Measurements from ENCODE around the gene IKZF4.
"Not testable (repeated sequence)": the region's sequence is repeated elsewhere in the genome, so short reads cannot be mapped to it uniquely, and the experiment has no call there.

IKZF4 gene

GRCh38 chr12:56020423-56021184, at the start of gene IKZF4:
Gene IKZF4 (plus strand): TSS chr12:56021043. CDS start chr12:56021494, 451 bp downstream.
- no peak for DNase-seq

DNA sequence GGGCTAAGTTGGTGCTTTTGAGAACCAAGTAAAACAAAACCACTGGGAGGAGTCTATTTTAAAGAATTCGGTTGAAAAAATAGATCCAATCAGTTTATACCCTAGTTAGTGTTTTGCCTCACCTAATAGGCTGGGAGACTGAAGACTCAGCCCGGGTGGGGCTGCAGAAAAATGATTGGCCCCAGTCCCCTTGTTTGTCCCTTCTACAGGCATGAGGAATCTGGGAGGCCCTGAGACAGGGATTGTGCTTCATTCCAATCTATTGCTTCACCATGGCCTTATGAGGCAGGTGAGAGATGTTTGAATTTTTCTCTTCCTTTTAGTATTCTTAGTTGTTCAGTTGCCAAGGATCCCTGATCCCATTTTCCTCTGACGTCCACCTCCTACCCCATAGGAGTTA, 48.8 kb upstream of the IKZF4 start:
- DNase-seq = no peak

DNA sequence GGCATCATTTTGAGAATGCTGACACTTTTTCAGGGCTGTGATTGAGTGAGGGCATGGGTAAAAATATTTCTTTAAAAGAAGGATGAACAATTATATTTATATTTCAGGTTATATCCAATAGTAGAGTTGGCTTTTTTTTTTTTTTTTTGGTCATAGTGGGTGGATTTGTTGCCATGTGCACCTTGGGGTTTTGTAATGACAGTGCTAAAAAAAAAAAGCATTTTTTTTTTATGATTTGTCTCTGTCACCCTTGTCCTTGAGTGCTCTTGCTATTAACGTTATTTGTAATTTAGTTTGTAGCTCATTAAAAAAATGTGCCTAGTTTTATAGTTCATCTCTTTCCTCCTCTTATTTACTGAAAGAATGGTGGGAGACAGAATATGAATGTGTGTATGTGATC, 48.4 kb upstream of the IKZF4 start:
- no peak for DNase-seq

GRCh38 chr12:55972911-55973598, 47.8 kb upstream of the IKZF4 start:
- DNase-seq = no peak

- peak; percentile 100 for DNase-seq
These were observed 47.1 kb upstream of the IKZF4 start, which contains the start of gene RAB5B for GRCh38 chr12:55973599-55974307. Gene RAB5B (plus strand): TSS chr12:55974078. CDS start chr12:55986961, 12,883 bp downstream.

- DNase-seq = no peak
These were observed 46.5 kb upstream of the IKZF4 start for GRCh38 chr12:55974308-55974730.

GRCh38 chr12:55978393-55978792, 42.5 kb upstream of the IKZF4 start:
- DNase-seq = no peak

DNA sequence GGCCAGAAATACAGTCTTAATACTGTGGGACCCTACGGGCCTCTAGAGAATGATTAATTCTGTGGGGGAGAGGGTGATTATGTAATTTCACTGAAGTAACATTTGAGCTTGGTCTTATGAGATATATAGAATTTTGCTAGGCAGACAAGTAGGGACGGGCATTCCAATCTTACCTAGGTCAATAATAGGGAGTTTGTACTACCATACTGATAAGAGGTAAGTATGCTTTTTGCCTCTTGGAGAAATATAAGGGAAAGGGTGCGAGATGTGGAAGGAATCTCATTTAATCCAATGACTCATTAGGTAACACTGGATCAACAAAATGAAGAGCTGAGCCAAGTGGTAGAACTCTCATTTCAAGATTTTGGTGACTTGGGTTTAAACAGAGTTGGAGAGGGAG, 41.8 kb upstream of the IKZF4 start:
- no peak for DNase-seq

GRCh38 chr12:55981882-55982281, 39.0 kb upstream of the IKZF4 start:
- DNase-seq = not testable (repeated sequence)

DNA sequence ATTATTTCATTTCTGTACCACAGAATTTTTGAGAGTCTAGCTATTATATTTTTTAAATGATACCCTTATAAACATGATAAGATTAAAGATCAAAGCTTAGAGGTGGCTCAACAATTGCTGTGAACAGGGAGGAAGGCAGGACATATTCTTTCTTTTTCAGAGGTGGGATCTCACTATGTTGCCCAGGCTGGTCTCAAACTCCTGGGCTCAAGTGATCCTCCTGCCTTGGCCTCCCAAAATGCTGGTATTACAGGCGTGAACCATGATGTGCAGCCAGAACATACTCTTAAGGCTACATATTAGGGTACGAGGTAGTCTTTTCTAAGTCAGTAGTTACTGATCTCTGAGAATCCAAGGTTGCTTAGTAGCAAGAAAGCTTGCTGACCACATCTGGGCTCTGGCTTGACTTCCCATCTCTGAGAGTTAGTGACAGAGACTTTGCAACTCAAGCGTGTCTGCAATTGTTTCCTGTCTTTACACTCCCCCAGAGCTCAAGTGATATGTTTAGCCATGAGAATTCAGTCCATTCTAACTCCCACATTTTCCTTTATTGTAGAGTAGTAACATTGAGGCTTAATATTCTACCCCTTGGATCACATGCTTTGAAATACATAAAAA, 38.4 kb upstream of the IKZF4 start:
- no peak for DNase-seq

GRCh38 chr12:55983232-55983842, 37.5 kb upstream of the IKZF4 start:
- no peak for DNase-seq

GRCh38 chr12:55984861-55985260, 36.0 kb upstream of the IKZF4 start:
- DNase-seq = no peak

GRCh38 chr12:55985341-55985740, 35.5 kb upstream of the IKZF4 start:
- no peak for DNase-seq

GRCh38 chr12:55985976-55986375, 34.9 kb upstream of the IKZF4 start:
- not testable (repeated sequence) for DNase-seq

GRCh38 chr12:55991110-55991509, 29.7 kb upstream of the IKZF4 start:
- DNase-seq = no peak

DNA sequence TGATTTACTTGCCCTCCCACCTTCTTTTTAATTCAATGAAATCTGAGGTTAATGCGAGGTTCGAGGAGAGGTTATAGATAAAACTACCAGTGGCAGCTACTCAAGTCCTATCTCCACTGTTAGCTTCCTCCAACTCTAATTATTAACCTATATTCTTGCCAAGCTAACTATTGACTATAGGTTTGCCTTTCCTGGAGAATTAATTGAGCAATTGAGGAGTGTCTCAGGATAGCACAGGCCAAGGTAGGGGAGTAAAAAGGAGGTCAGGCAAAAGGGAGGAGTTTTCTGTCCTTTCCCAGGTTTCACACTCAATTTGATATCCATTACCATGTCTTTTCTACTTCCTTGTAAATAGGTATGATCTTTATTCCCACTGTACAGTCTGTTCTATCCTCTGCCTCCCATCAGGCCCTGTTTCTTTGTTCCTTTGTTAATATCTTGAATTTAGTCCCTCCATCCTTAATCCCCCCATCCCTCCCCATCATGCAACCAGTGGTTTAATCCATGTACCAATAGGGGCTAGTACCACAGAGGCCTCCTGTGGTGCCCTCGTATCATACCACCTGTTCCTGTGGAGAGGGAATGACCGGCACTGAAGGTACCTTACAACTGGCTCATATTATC, 27.5 kb upstream of the IKZF4 start:
- no peak for DNase-seq

DNA sequence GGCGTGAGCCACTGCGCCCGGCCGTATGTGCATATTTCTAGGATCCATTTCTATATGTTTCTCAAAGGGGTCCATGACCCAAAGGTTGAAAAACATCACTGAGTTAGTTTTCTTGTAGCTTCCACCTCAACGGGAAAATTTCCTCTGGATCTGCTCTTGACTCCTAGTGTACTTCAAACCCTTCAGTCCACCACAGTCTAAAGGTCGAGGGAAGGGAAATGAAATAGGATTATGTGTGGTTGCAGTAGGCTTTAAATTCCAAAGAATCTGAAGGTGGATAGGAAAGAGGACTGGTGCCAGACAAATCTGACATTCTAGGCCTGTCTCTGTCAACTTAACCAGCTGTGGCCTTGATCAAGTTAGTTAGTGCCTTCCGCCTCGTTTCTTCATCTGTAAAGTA, 25.5 kb upstream of the IKZF4 start:
- DNase-seq = no peak

GRCh38 chr12:55996201-55996714, 24.6 kb upstream of the IKZF4 start:
- DNase-seq = peak in 1 of 2 experiments; percentile 64

DNA sequence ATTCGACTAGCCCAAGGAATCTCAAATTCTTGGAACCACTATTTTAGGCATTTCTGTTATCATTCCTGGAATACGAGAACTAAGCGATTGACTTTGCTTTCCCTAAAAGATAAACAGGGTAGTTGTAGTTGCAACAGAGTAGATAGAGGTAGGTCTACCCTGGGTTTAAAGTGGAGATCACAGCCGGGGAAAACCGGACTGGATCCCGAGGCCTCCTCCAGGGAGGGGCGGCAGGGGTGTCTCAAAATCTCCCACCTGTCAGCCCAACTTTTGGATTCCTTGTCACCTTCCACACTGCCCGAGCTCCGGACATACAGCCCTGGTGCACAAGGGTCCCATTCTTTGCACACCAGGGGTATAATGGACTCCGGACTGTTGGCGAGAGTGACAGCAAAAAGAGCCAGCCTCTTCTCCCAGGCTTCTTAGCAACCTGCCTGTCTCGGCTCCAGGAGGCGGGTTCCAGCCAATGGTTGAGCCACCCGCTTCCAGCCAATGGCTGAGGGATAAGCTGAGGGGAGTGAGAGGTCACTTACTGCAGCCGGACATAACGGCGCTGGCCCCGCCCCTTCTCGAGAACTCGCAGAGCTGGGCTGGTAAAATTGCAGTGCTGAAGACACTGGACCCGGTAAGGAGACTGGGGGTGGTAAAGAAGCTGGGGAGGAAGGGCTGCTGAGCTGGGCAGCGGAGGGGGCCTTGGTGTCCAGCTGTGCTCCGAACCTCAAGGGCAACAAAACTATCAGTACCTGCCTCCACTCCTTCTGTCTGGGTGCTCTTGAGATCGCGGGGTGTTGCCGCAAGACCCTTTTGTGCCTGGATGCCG, 23.9 kb upstream of the IKZF4 start, which contains the start of gene SUOX:
TSS of gene SUOX (plus strand) at position 562 of the 820 bp plus-strand sequence. CDS start 4,946 bp downstream, outside the sequence.
- peak; percentile 98 for DNase-seq

GRCh38 chr12:55997535-55997859, 23.3 kb upstream of the IKZF4 start:
- DNase-seq = no peak

DNA sequence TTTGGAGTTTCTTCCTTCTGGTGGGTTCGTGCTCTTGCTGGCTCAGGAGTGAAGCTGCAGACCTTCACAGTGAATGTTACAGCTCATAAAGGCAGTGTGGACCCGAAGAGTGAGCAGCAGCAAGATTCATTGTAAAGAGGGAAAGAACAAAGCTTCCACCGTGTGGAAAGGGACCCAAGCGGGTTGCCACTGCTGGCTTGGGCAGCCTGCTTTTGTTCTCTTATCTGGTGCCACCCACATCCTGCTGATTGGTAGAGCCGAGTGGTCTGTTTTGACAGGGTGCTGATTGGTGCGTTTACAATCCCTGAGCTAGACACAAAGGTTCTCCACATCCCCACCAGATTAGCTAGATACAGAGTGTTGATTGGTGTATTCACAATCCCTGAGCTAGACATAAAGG, 21.3 kb upstream of the IKZF4 start:
- not testable (repeated sequence) for DNase-seq

Data from cerebellar nuclear complex (tissue), 1 donor.